ENCODE data around the gene SLC35A5.

DNA sequence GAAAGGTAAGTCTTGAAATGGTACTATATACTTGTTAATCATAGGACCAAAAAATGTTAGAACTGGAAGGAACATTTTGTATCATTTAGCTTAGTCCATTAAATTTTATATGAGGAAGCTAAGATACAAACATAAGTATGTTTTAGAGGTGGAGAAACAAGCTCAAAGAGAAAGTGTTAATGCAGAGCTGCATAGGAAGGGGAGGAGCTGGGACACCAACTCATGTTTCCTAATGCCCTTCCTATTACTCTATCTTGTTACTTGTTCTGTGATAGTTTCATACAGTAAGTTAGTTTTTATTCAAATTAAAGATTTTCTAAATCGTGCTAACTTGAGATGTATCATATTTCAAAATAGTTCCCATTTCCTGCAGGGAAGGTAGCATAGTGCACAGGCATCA, 7.4 kb downstream of the SLC35A5 start:
- no peak for TF ChIP-seq POLR2A (IDR thresholded peaks at IDR 0.05; ENCODE audit: control extremely low read depth in 1 of 2, low read depth in 2 of 2, low read length in 2 of 2)
- TF ChIP-seq TAF1 (IDR thresholded peaks at IDR 0.05; ENCODE audit: low read depth, low read length), result no peak
- no peak for TF ChIP-seq RAD21 (IDR thresholded peaks at IDR 0.05 in 1 of 2, conservative IDR thresholded peaks at IDR 0.05 in 1 of 2; ENCODE audit: low read depth in 2 of 2, low read length in 2 of 2)
- TF ChIP-seq, protein P1, sequence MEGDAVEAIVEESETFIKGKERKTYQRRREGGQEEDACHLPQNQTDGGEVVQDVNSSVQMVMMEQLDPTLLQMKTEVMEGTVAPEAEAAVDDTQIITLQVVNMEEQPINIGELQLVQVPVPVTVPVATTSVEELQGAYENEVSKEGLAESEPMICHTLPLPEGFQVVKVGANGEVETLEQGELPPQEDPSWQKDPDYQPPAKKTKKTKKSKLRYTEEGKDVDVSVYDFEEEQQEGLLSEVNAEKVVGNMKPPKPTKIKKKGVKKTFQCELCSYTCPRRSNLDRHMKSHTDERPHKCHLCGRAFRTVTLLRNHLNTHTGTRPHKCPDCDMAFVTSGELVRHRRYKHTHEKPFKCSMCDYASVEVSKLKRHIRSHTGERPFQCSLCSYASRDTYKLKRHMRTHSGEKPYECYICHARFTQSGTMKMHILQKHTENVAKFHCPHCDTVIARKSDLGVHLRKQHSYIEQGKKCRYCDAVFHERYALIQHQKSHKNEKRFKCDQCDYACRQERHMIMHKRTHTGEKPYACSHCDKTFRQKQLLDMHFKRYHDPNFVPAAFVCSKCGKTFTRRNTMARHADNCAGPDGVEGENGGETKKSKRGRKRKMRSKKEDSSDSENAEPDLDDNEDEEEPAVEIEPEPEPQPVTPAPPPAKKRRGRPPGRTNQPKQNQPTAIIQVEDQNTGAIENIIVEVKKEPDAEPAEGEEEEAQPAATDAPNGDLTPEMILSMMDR (IDR thresholded peaks at IDR 0.05; ENCODE audit: control extremely low read depth in 1 of 3, insufficient read depth in 1 of 3, low read depth in 1 of 3, low read length in 3 of 3), result no peak
- TF ChIP-seq, protein P2, sequence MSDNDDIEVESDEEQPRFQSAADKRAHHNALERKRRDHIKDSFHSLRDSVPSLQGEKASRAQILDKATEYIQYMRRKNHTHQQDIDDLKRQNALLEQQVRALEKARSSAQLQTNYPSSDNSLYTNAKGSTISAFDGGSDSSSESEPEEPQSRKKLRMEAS (IDR thresholded peaks at IDR 0.05), result no peak
- no peak for TF ChIP-seq POLR2AphosphoS5 (IDR thresholded peaks at IDR 0.05; ENCODE audit: low read depth, low read length)
- TF ChIP-seq TEAD4 (IDR thresholded peaks at IDR 0.05; ENCODE audit: low read depth, low read length), result no peak
- no peak for TF ChIP-seq EZH2 (IDR thresholded peaks at IDR 0.05; ENCODE audit: low read depth, low read length, severe bottlenecking)
- TF ChIP-seq CBX5 (IDR thresholded peaks at IDR 0.05; ENCODE audit: low read depth, low read length), result no peak
- no peak for TF ChIP-seq EP300 (IDR thresholded peaks at IDR 0.05; ENCODE audit: borderline replicate concordance in 1 of 2, low read depth in 2 of 2, low read length in 2 of 2)
